ENCODE measurements around the gene TGM3.

The TGM3 gene

GRCh38 chr20:2335096-2335870 is 39.5 kb downstream of the TGM3 start:
- DNase-seq (ENCODE audit: low read depth in 1 of 2, low spot score in 1 of 2), result no peak

GRCh38 chr20:2336471-2336870 is 40.7 kb downstream of the TGM3 start:
- no peak for DNase-seq (ENCODE audit: low read depth in 1 of 2, low spot score in 1 of 2)

- no peak for DNase-seq (ENCODE audit: low read depth in 1 of 2, low spot score in 1 of 2)
Measured at GRCh38 chr20:2337142-2337541, 41.3 kb downstream of the TGM3 start.

- DNase-seq (ENCODE audit: low read depth in 1 of 2, low spot score in 1 of 2), result no peak
Measured at GRCh38 chr20:2338411-2339066, 42.7 kb downstream of the TGM3 start.

DNA sequence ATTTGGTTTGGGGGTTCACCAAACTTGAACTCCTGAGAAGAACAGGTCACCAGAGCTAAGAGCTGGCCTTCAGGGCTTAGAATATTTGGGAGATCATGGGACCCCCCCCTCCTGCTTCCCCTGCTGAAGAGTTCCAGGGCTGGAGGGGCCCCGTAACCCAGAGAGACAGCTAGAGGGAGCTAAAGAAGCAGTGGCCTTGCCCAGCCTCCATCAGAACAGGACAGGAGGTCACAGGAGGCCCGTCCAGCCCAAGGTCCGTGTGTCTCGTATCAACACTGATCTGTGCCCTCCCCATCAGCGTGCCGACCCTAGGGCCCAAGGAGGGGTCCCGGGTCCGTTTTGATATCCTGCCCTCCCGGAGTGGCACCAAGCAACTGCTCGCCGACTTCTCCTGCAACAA is 44.3 kb downstream of the TGM3 start:
- no peak for DNase-seq (ENCODE audit: low read depth in 1 of 2, low spot score in 1 of 2)

- no peak for DNase-seq (ENCODE audit: low read depth in 1 of 2, low spot score in 1 of 2)
Measured at GRCh38 chr20:2340823-2341222, 45.0 kb downstream of the TGM3 start.

DNA sequence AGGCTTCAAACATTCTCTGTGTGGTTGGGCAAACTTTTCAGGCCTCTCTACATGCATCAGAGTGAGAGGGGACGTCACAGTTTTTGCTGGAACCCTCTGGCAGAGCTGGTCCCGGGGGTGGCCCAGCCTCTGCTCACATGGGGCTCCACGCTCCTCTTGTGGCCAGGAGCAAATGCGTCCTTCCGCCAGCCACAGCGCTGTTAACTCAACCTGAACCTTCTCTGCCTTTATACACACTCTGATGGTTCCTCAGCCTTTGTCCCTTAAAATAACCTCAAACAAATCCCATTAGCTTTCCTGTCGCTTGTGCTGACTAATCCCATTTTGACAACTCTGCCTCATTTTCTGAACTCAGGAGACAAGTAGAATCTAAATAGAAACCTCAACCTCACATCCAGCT is 45.5 kb downstream of the TGM3 start:
- DNase-seq (ENCODE audit: low read depth in 1 of 2, low spot score in 1 of 2), result no peak

GRCh38 chr20:2342243-2342642 is 46.4 kb downstream of the TGM3 start:
- no peak for DNase-seq (ENCODE audit: low read depth in 1 of 2, low spot score in 1 of 2)

- DNase-seq (ENCODE audit: low read depth in 1 of 2, low spot score in 1 of 2), result no peak
Measured at GRCh38 chr20:2346188-2346587, 50.4 kb downstream of the TGM3 start.

DNA sequence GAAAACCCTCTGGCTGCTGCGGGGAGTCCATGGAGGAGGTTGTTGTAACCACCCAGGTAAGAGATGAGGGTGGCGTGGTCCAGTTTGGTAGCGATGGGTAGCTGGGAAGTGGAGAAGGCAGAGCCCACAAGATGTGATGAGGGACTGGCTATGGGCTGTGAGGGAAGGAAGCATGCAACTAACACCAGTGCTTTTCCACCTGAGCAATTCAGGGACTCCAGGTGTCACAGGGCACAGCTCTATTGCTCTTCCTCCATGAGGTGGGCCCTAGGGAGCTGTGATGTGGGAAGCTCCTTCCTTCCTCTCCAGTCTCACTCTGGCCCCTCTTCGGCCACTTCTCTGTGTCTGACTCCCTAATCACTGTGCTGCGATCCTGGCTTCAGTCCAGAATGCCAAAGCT is 52.5 kb downstream of the TGM3 start:
- no peak for DNase-seq (ENCODE audit: low read depth in 1 of 2, low spot score in 1 of 2)

DNA sequence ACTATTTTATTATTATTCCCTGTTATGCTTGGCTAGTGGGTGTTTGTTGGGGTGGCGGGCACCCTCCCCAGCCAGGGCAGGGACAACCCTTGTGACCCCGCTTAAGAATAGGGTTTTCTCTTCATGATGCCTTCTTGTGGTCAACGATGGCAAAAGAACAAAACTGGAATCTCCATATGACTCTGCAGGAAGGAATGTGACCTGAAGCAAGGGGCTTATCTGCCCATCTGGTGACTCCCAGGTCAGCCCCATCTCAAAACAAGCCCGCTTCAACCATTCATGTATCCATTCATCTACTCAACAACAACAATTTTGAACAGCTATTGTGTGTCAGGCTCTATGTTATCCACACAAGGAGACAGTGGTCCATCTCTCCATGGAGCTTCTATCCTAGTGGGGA is 54.0 kb downstream of the TGM3 start:
- DNase-seq (ENCODE audit: low read depth in 1 of 2, low spot score in 1 of 2), result no peak

DNA sequence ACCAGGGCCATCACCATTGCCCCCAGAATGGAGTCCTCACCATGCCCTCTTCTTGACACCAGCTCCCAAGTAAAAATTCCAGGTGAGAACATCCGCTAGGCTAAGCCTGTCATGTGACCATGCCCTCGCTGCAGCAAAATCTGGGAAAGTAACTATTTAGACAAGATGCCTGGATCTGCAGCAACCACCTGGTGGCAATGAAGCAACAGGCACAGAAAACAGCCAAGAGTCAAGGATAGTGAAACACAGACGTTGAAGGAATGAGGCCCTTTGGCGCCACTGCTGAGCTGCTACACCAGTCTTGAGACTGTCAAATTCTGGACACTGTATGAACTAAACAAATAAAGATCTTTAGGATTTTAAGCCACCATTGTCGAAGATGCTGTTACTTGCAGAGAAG is 54.8 kb downstream of the TGM3 start:
- no peak for DNase-seq (ENCODE audit: low read depth in 1 of 2, low spot score in 1 of 2)

DNA sequence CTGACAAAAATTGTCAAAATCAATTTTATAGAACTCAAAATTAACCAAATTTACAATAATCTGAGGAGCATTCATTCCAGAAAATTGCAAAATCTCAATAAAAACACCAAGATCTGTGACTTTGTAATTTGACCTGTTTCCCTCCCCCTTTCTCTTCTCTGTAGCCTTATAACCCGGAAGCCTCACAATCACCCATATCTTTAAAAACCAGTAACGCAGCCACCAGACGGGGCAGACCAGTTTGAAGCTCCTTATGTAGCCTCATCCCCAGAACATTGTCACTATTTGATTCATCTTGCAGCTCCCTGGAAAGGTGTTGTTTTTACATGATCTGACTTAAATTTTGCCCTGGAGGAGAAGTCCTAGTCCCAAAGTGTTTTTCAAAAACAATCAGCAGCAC is 57.4 kb downstream of the TGM3 start:
- no peak for DNase-seq (ENCODE audit: low read depth in 1 of 2, low spot score in 1 of 2)

GRCh38 chr20:2357114-2357513 is 61.3 kb downstream of the TGM3 start:
- no peak for DNase-seq (ENCODE audit: low read depth in 1 of 2, low spot score in 1 of 2)

- DNase-seq (ENCODE audit: low read depth in 1 of 2, low spot score in 1 of 2), result no peak
Measured at GRCh38 chr20:2358006-2358405, 62.2 kb downstream of the TGM3 start.

DNA sequence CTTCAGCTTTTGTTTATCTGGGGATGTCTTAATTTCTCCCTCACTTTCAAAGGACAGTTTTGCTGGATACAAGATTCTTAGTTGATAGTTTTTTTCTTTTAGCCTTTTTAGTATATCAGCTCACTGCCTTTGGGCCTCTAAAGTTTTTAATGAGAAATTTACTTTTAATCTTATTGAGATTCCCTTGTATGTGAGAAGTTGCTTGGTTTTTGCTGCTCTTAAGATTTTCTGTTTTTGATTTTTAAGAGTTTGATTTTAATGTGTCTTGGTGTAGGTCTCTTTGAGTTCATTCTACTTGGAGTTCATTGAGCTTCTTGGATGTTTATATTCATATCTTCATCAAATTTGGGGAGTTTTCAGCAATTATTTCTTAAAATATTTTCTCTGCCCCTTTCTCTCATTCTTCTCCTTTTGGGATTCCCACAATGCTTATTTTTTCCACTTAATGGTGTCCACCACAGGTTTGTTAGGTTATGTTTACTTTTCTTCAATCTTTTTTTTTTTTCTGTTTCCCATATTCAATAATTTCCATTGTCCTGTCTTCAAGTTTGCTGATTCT is 65.3 kb downstream of the TGM3 start:
- no peak for DNase-seq (ENCODE audit: low read depth in 1 of 2, low spot score in 1 of 2)

GRCh38 chr20:2363187-2363586 is 67.4 kb downstream of the TGM3 start:
- DNase-seq (ENCODE audit: low read depth in 1 of 2, low spot score in 1 of 2), result no peak

GRCh38 chr20:2363587-2363986 is 67.8 kb downstream of the TGM3 start:
- no peak for DNase-seq (ENCODE audit: low read depth in 1 of 2, low spot score in 1 of 2)

- no peak for DNase-seq (ENCODE audit: low read depth in 1 of 2, low spot score in 1 of 2)
Measured at GRCh38 chr20:2364044-2364443, 68.2 kb downstream of the TGM3 start.

DNA sequence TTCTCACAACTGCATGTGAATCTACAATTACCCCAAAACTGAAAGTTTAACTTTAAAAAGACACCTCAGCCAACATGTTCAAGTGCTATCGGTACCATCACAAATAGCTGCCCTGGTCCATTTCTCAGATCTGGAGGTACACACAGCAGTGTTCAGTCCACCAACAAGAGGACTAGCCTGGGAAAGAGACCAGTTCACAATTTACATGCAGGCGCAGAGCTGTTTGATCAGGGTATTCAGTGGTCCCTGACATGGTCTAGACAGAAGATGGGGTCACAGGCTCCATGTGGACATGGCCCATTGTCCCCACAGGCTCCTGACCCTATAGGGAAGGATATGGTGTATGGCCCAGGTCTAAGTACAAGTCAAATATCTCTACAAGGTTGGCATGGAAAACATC is 69.3 kb downstream of the TGM3 start:
- DNase-seq (ENCODE audit: low read depth in 1 of 2, low spot score in 1 of 2), result no peak

DNA sequence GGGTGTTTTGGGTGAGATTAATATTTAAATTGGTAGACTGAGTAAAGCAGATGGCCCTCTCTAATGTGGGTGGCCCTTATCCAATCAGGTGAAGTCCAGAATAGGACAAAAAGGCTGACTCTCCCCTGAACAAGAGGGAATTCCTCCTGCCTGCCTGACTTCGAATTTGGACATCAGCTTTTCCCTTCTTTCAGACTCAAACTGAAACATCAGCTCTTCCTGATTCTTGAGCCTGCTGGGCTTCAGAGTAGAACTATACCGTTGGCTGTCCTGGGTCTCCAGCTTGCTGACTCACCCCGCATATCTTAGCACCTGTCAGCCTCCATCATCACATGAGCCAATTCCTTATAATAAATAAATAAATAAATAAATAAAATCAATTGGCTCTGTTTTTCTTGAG is 69.9 kb downstream of the TGM3 start:
- DNase-seq (ENCODE audit: low read depth in 1 of 2, low spot score in 1 of 2), result no peak

GRCh38 chr20:2368621-2369020 is 72.8 kb downstream of the TGM3 start:
- no peak for DNase-seq (ENCODE audit: low read depth in 1 of 2, low spot score in 1 of 2)

- DNase-seq (ENCODE audit: low read depth in 1 of 2, low spot score in 1 of 2), result no peak
Measured at GRCh38 chr20:2373098-2373497, 77.3 kb downstream of the TGM3 start.

Measured in stimulated activated CD4-positive, alpha-beta T cell treated with anti-CD3 and anti-CD28 coated beads, Interleukin-15, amount 100 ng/mL, for 1 hour (primary cell).